ENCODE measurements around the gene KIAA2012.
A peak's percentile ranks its signal among the peaks of the same experiment; 100 is the strongest.

Gene KIAA2012

DNA sequence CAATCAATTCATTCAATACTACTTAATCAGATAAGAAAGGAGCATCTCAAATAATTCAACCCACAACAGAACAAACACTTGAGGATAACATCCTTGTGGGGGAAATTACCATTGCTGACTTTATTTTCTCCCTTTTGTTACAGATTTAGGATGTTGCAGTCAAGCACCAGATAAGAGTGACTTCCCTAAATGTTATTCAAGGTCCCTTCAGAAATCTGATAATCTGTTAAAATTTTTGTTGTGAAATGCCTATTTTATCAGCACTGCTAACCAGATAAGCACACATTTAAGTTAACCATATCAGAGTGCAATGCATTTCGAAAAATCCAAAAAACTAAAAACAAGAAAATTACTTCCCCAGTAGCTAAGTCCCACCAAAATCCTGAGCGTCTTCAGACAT lies 131.8 kb downstream of the KIAA2012 start:
- H3K27me3 ChIP-seq (ENCODE audit: insufficient read depth, low read depth, severe bottlenecking), result no peaks in the 10 kb centered on the region
- H3K36me3 ChIP-seq, result peaks cover 40% of the 10 kb centered on the region
- H3K9me3 ChIP-seq (ENCODE audit: severe bottlenecking), result no peaks in the 10 kb centered on the region
- H3K27ac ChIP-seq, result no peak overlapping the region
- H3K4me3 ChIP-seq (ENCODE audit: low read depth, low read length), result no peak overlapping the region
- no peak for DNase-seq
- TF ChIP-seq, protein P1, sequence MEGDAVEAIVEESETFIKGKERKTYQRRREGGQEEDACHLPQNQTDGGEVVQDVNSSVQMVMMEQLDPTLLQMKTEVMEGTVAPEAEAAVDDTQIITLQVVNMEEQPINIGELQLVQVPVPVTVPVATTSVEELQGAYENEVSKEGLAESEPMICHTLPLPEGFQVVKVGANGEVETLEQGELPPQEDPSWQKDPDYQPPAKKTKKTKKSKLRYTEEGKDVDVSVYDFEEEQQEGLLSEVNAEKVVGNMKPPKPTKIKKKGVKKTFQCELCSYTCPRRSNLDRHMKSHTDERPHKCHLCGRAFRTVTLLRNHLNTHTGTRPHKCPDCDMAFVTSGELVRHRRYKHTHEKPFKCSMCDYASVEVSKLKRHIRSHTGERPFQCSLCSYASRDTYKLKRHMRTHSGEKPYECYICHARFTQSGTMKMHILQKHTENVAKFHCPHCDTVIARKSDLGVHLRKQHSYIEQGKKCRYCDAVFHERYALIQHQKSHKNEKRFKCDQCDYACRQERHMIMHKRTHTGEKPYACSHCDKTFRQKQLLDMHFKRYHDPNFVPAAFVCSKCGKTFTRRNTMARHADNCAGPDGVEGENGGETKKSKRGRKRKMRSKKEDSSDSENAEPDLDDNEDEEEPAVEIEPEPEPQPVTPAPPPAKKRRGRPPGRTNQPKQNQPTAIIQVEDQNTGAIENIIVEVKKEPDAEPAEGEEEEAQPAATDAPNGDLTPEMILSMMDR (IDR thresholded peaks at IDR 0.05; ENCODE audit: low read depth, low read length), result no peak

GRCh38 chr2:202208526-202208925 lies 135.5 kb downstream of the KIAA2012 start:
- TF ChIP-seq, protein P1 (IDR thresholded peaks at IDR 0.05; ENCODE audit: low read depth, low read length), result no peak
- no peaks in the 10 kb centered on the region for H3K9me3 ChIP-seq (ENCODE audit: severe bottlenecking)
- no peak overlapping the region for H3K27ac ChIP-seq
- no peaks in the 10 kb centered on the region for H3K27me3 ChIP-seq (ENCODE audit: insufficient read depth, low read depth, severe bottlenecking)
- DNase-seq, result no peak
- peaks cover 69% of the 10 kb centered on the region for H3K36me3 ChIP-seq
- H3K4me3 ChIP-seq (ENCODE audit: low read depth, low read length), result no peak overlapping the region

- H3K4me3 ChIP-seq (ENCODE audit: low read depth, low read length), result no peak overlapping the region
- no peak for DNase-seq
- TF ChIP-seq, protein P1 (IDR thresholded peaks at IDR 0.05; ENCODE audit: low read depth, low read length), result no peak
- no peaks in the 10 kb centered on the region for H3K9me3 ChIP-seq (ENCODE audit: severe bottlenecking)
- H3K27ac ChIP-seq, result no peak overlapping the region
- peaks cover 63% of the 10 kb centered on the region for H3K36me3 ChIP-seq
- H3K27me3 ChIP-seq (ENCODE audit: insufficient read depth, low read depth, severe bottlenecking), result no peaks in the 10 kb centered on the region
Measured at GRCh38 chr2:202215179-202215578, 142.1 kb downstream of the KIAA2012 start.

DNA sequence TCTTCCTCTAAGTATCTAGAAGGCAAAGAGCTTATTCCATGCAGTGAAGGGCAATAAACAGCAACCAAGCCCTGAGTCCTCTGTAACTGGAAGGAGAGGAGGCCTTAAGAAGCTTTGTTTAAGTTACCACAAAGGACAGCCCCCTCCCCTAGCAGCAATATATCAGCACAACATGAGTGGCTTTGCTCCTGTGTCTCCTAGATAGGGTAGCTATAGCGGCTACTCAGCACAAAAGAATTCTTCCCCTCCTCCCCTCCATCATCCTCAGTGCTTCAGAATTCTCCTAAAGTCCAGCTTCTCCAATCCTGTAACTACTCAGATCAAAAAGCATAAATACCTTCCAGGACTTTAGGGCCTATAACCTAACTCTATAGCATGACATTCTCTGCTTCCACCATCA lies 148.8 kb downstream of the KIAA2012 start:
- no peak for DNase-seq
- TF ChIP-seq, protein P1 (IDR thresholded peaks at IDR 0.05; ENCODE audit: low read depth, low read length), result no peak
- no peak overlapping the region for H3K4me3 ChIP-seq (ENCODE audit: low read depth, low read length)
- no peaks in the 10 kb centered on the region for H3K9me3 ChIP-seq (ENCODE audit: severe bottlenecking)
- no peak overlapping the region for H3K27ac ChIP-seq
- H3K27me3 ChIP-seq (ENCODE audit: insufficient read depth, low read depth, severe bottlenecking), result no peaks in the 10 kb centered on the region
- H3K36me3 ChIP-seq, result peaks cover 54% of the 10 kb centered on the region

DNA sequence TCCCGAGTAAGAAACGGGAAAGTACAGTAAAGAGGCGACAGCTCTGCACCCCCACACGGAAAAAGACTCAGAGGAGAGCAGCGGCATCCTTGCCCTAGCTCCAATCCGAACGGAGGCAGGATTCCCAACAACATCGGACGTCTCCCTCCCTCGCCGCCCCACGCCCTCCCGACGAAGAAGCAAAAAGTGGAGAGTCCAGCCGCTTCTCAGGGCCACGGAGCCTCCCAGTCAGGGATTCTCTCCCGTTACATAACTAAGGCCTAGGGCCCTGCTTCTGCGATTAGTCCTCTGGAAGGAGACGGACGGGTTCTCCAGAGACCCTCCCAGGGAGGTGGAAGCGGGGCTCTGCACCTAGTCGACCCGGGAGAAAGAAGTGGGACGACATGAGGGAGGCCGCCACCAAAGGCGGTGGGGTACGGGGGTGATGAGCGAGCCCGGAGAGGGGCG lies 164.8 kb downstream of the KIAA2012 start:
- DNase-seq, result peak; percentile 41
- TF ChIP-seq, protein P1 (IDR thresholded peaks at IDR 0.05; ENCODE audit: low read depth, low read length), result no peak
- Histone ChIP-seq H3K9me3 (ENCODE audit: severe bottlenecking) (no peaks in the 10 kb centered on the region), H3K27me3 (ENCODE audit: insufficient read depth, low read depth, severe bottlenecking) (no peaks in the 10 kb centered on the region), H3K4me3 (ENCODE audit: low read depth, low read length) (peak overlapping the region; percentile 79), H3K36me3 (peaks cover 13% of the 10 kb centered on the region), H3K27ac (peak overlapping the region; percentile 87)
